Mesenchymal stem cell (in vitro differentiated cells and primary cell): ENCODE measurements around the gene VAX1.

Experiments
- DNase-seq: peaks from one replicate; pipeline ENCODE4 v3.0.0-alpha.2; 2013
- H2AFZ ChIP-seq: one replicate; pipeline ENCODE4 v1.6.1; 2013; ENCODE audit warnings: low read depth, mild to moderate bottlenecking, control low read depth, inconsistent platforms, low read length, moderate library complexity
- H2AK5ac ChIP-seq: 2 replicates; pipeline ENCODE4 v1.6.1; 2013; ENCODE audit warnings: low read length, moderate library complexity, mild to moderate bottlenecking, inconsistent platforms; ENCODE audit not compliant: severe bottlenecking
- H2BK120ac ChIP-seq: one replicate; pipeline ENCODE4 v1.6.1; 2013; ENCODE audit warnings: low read depth, mild to moderate bottlenecking, inconsistent platforms, low read length, moderate library complexity
- H2BK12ac ChIP-seq, 2 experiments: one replicate each; pipeline ENCODE4 v1.6.1; 2013; ENCODE audit warnings: inconsistent platforms in 2 of 2, low read length in 2 of 2, mild to moderate bottlenecking in 2 of 2, moderate library complexity in 2 of 2, control low read depth in 1 of 2
- H2BK15ac ChIP-seq: one replicate; pipeline ENCODE4 v1.6.1; 2013; ENCODE audit warnings: mild to moderate bottlenecking, low read depth, inconsistent platforms; ENCODE audit not compliant: poor library complexity, severe bottlenecking
- H2BK5ac ChIP-seq: 2 replicates; pipeline ENCODE4 v1.6.1; 2013; ENCODE audit warnings: low read depth, mild to moderate bottlenecking, low read length, control low read depth, inconsistent platforms; ENCODE audit not compliant: poor library complexity, severe bottlenecking
- H3K14ac ChIP-seq, 2 experiments: one replicate each; pipeline ENCODE4 v1.6.1; 2013; ENCODE audit warnings: inconsistent platforms in 2 of 2, low read length in 2 of 2, control low read depth in 1 of 2, mild to moderate bottlenecking in 1 of 2, moderate library complexity in 1 of 2
- H3K18ac ChIP-seq, 2 experiments: one replicate each; pipeline ENCODE4 v1.6.1; 2013; ENCODE audit warnings: inconsistent platforms in 2 of 2, low read length in 2 of 2, control low read depth in 1 of 2, low read depth in 1 of 2, mild to moderate bottlenecking in 1 of 2
- H3K23ac ChIP-seq, 2 experiments: one replicate each; pipeline ENCODE4 v1.6.1; 2013; ENCODE audit warnings: inconsistent platforms in 2 of 2, low read length in 2 of 2, mild to moderate bottlenecking in 2 of 2, moderate library complexity in 2 of 2, control low read depth in 1 of 2
- H3K27ac ChIP-seq: 2 replicates; pipeline ENCODE4 v1.5.1; 2013; ENCODE audit warnings: mild to moderate bottlenecking, moderate library complexity, low read length, control low read depth, inconsistent platforms; ENCODE audit not compliant: poor library complexity, severe bottlenecking
- H3K27me3 ChIP-seq, 2 experiments: 2 replicates each; pipeline versions ENCODE4 v1.6.1 to v1.7.0; 2013; ENCODE audit warnings: low read length in 2 of 2, mild to moderate bottlenecking in 2 of 2, moderate library complexity in 2 of 2, control low read depth in 1 of 2, inconsistent platforms in 1 of 2; ENCODE audit not compliant: control insufficient read depth in 1 of 2, insufficient read depth in 1 of 2
- H3K36me3 ChIP-seq, 2 experiments: 2 replicates each; pipeline versions ENCODE4 v1.6.1 to v1.7.0; 2013; ENCODE audit warnings: low read length in 2 of 2, control low read depth in 1 of 2, inconsistent platforms in 1 of 2, low read depth in 1 of 2, mild to moderate bottlenecking in 1 of 2; ENCODE audit not compliant: insufficient read depth in 2 of 2, control insufficient read depth in 1 of 2
- H3K4ac ChIP-seq, 2 experiments: one replicate each; pipeline ENCODE4 v1.6.1; 2013; ENCODE audit warnings: inconsistent platforms in 2 of 2, low read length in 2 of 2, mild to moderate bottlenecking in 2 of 2, moderate library complexity in 2 of 2, control low read depth in 1 of 2, low read depth in 1 of 2
- H3K4me1 ChIP-seq: 2 replicates; pipeline ENCODE4 v1.6.1; 2013; ENCODE audit warnings: low read depth, low read length, control low read depth; ENCODE audit not compliant: control insufficient read depth, insufficient read depth
- H3K4me2 ChIP-seq: 2 replicates; pipeline ENCODE4 v1.6.1; 2013; ENCODE audit warnings: low read length, mild to moderate bottlenecking, inconsistent platforms; ENCODE audit not compliant: poor library complexity, severe bottlenecking
- H3K4me3 ChIP-seq, 2 experiments: 2 replicates each; pipeline versions ENCODE4 v1.5.1 to v1.7.0; 2013; ENCODE audit warnings: low read length in 2 of 2, mild to moderate bottlenecking in 2 of 2, control low read depth in 1 of 2, low read depth in 1 of 2; ENCODE audit not compliant: insufficient read depth in 1 of 2
- H3K79me1 ChIP-seq: replicated peaks from 2 replicates; pipeline ENCODE4 v1.6.1; 2013; ENCODE audit warnings: mild to moderate bottlenecking, control low read depth, low read length, inconsistent platforms; ENCODE audit not compliant: poor library complexity, severe bottlenecking
- H3K9ac ChIP-seq: 2 replicates; pipeline ENCODE4 v1.7.0; 2013; ENCODE audit warnings: mild to moderate bottlenecking, low read length, moderate library complexity
- H3K9me3 ChIP-seq: 2 replicates; pipeline ENCODE4 v1.7.0; 2013; ENCODE audit warnings: mild to moderate bottlenecking, low read length; ENCODE audit not compliant: control insufficient read depth
- H4K8ac ChIP-seq: one replicate; pipeline ENCODE4 v1.6.1; 2013; ENCODE audit warnings: inconsistent platforms, mild to moderate bottlenecking, low read length, moderate library complexity
- H4K91ac ChIP-seq: one replicate; pipeline ENCODE4 v1.6.1; 2013; ENCODE audit warnings: mild to moderate bottlenecking, low read length, inconsistent platforms
- WGBS: methylation state at CpG from one replicate; pipeline ENCODE4 v1.1.7; 2013; ENCODE audit warnings: mixed read lengths; 5-methylcytosine and 5-hydroxymethylcytosine counted together

Gene VAX1

DNA sequence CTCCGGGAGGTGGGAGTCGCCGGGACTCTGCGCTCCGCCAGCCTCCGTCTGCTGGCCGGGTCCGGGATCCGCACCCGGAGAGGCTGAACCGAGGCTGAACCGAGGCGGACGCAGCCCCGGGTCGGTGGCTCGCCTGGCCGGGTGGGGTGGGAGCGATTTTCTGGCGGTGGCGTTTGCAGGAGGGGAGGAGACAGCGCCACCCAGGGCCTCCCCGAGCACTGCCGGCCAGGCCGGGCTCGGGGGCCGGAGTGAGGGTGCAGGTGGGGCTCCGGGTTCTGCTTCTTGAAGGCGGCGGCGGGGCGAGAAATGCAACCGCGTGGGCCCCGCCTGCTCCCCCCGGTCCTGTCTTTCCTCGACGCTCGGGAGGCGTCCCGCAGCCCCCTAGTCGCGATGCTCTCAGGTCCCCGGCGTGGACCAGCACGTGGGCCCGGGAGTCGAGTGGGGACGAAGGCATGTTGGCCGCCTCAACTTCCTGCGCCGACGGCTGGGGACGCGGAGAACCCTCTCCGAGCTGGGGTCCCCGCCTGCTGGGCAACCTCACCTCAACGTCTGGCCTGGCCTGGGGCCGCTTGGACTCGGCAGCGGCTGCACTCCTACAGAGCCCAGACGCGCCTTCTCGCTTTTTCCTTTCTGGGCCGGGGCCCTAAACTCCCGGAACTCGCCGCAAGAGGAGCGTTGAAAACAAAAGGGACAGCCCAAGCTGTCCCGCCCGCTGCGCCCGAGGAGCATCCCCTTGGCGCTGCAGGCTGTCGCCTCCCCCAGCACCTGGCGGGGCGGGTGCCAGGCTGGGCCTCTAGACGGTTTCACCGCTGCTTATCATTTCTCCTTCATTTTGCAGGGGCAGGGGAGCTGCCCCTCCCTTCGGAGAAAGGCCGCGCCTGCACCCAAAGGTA, 25.2 kb upstream of the VAX1 start:
- Histone ChIP-seq H3K23ac (no peak overlapping the region), H3K4ac (no peak overlapping the region), H2BK120ac (no peak overlapping the region), H2AFZ (no peak overlapping the region), H2BK15ac (no peak overlapping the region), H3K27me3 (peaks cover 97 to 99% of the 10 kb centered on the region in 2 experiments), H3K9me3 (no peaks in the 10 kb centered on the region), H4K91ac (no peak overlapping the region), H3K4me3 (no peak overlapping the region), H3K36me3 (no peaks in the 10 kb centered on the region), H3K27ac (no peak overlapping the region), H4K8ac (no peak overlapping the region), H2AK5ac (no peak overlapping the region), H2BK12ac (no peak overlapping the region), H2BK5ac (no peak overlapping the region), H3K4me2 (peak overlapping the region; percentile 14), H3K79me1 (no peaks in the 10 kb centered on the region), H3K4me1 (peaks cover 27% of the 10 kb centered on the region), H3K9ac (no peak overlapping the region), H3K18ac (no peak overlapping the region), H3K14ac (no peak overlapping the region)
- no peak for DNase-seq
- WGBS = 2% methylated on average over 63 of the region's 82 CpGs

DNA sequence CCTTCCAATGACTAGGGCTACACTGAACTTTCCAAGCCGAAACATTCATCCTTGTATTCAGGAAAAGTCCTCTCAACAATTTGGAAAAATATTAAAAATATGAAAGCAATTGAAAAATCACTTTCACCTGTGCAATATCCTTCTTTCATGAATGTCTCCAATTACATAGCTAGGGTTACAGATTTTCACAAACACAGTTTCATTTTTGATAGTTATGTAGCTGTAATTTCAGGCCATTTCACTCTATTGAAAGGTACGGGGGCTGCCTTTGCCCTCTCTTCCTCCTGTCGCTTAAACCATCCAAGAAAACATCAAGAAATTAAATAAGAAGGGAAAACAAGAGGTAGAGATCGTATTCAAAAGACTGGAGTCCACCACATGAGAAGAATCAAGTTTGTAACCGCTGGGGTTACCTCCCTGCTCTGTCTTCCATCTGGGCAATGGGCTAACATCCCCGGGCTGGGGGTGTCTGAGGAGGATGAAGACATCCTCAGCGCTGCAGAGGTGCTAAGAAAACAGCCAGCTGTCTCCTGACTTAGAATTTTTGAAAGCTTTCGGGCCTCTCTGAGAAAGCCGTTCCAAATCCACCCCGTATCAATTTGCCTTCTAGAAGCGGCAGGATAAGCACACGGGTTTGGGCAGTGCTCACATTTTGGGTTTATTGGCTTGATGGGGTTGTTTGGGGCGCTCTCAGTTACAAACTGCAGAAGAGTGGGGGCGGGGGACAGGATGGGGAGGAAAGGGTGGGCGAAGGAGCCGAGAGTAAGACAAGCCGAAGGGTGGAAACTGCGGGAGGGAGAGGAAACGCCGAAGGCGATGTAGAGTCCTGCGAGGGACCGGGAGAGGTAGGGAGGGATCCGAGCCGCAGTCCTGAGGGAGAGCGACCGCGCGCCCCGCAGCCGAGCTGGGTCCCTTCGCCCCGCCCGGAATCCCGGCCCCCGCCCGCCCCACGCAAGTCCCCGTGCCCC, 24.3 kb upstream of the VAX1 start:
- no peak overlapping the region for H2AK5ac ChIP-seq
- peaks cover 3% of the 10 kb centered on the region for H3K9me3 ChIP-seq
- 4% methylated on average over 28 of the region's 39 CpGs for WGBS
- H2BK12ac ChIP-seq = no peak overlapping the region
- no peak overlapping the region for H3K14ac ChIP-seq
- no peak overlapping the region for H2BK120ac ChIP-seq
- H3K36me3 ChIP-seq = no peaks in the 10 kb centered on the region
- no peak overlapping the region for H2AFZ ChIP-seq
- no peak overlapping the region for H3K4me3 ChIP-seq
- H3K4me2 ChIP-seq = peak overlapping the region; percentile 37
- H2BK5ac ChIP-seq = no peak overlapping the region
- no peak overlapping the region for H3K23ac ChIP-seq
- no peaks in the 10 kb centered on the region for H3K79me1 ChIP-seq
- no peak overlapping the region for H3K4ac ChIP-seq
- H2BK15ac ChIP-seq = no peak overlapping the region
- H4K91ac ChIP-seq = no peak overlapping the region
- peaks cover 93 to 98% of the 10 kb centered on the region in 2 experiments for H3K27me3 ChIP-seq
- peaks cover 22% of the 10 kb centered on the region for H3K4me1 ChIP-seq
- H3K9ac ChIP-seq = no peak overlapping the region
- no peak overlapping the region for H4K8ac ChIP-seq
- H3K18ac ChIP-seq = no peak overlapping the region
- no peak for DNase-seq
- no peak overlapping the region for H3K27ac ChIP-seq

DNA sequence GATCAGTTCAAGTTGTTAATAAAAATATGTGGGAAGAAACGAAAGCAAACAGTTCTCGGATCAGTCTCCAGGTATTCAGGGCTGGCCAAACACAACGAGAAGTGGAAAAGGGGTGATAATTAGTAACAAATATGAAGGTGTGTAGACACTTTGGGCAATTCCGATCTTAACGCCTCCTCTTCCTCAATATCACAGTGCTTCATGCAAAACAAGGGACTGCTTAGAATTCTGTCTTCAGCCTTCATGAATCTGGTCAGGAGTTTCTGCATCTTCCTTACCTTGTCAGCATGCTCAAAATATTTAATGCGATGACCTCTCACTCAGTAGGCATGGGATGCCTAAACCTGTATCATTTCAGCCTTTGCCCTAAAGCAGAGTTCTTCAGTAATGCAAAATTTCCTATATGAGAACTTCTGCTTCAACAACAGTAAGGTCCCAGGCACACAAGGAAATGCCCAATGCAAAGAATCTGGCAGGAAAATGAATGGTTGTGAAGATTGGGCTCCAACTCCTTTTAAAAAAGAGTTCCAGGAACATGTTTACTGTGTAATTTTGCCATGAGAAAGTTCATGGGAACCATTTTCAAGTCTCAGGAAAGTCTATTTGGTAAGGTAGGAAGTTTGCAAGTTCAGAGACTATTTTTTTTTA, 23.4 kb upstream of the VAX1 start:
- Histone ChIP-seq H2BK12ac (no peak overlapping the region), H4K8ac (no peak overlapping the region), H3K9me3 (peaks cover 3% of the 10 kb centered on the region), H3K4ac (no peak overlapping the region), H3K36me3 (no peaks in the 10 kb centered on the region), H2BK15ac (no peak overlapping the region), H3K4me2 (no peak overlapping the region), H3K9ac (no peak overlapping the region), H4K91ac (no peak overlapping the region), H3K79me1 (no peaks in the 10 kb centered on the region), H3K27ac (no peak overlapping the region), H3K23ac (no peak overlapping the region), H2BK120ac (no peak overlapping the region), H3K27me3 (peaks cover 91 to 97% of the 10 kb centered on the region in 2 experiments), H3K14ac (no peak overlapping the region), H2BK5ac (no peak overlapping the region), H3K4me1 (peaks cover 20% of the 10 kb centered on the region), H3K4me3 (no peak overlapping the region), H2AK5ac (no peak overlapping the region), H3K18ac (no peak overlapping the region), H2AFZ (no peak overlapping the region)
- 12% methylated on average over 6 of the region's 6 CpGs for WGBS
- no peak for DNase-seq
